GM12872 (cell line): ENCODE results near the gene LAMA2.

Experiments
- CTCF ChIP-seq: IDR thresholded peaks from 3 replicates; pipeline ENCODE4 v1.5.1; 2011; ENCODE audit warnings: low read depth, mild to moderate bottlenecking, low read length, moderate library complexity; ENCODE audit not compliant: insufficient read depth

The LAMA2 gene

GRCh38 chr6:129240492-129240853 lies 357.5 kb downstream of the LAMA2 start:
- no peak for TF ChIP-seq CTCF

- no peak for TF ChIP-seq CTCF
These were observed 359.6 kb downstream of the LAMA2 start for GRCh38 chr6:129242546-129242945.

DNA sequence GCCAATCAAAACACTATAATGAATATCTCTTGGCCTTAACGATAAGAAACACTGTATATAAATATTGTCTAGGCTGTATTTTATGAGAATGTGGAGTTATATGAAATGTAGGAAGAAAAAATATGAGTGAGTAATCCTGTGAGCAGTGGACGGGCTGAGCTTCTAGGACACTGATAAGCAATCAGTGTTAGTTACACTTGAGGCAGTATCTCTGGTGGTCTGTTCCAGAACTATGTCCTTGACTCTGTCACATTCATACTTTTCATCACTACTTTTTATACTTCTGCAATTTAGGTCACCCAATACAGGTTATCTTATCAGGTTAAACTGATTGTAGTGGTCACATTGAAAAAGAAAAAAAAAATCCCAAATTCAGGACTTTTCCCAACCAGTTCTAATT lies 360.4 kb downstream of the LAMA2 start:
- TF ChIP-seq CTCF: no peak

DNA sequence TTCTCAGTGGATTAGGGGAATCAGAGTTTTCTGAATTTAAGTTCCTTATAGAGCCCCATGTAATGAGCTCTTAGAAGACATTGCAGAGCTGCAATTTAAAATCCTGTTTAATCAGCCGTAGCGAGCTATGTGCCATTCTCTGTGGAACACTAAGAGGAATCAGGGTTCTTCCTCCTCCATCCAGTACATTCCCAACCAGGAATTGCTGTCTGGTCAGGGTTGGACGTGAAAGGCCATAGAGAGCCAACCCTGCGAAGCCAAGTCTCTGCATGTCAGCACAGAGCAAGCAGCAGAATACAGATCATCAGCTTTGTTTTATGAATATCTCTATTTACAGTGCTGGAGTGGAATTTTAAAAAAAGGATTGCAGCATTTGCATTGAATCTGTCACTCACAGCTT lies 366.0 kb downstream of the LAMA2 start:
- no peak for TF ChIP-seq CTCF

DNA sequence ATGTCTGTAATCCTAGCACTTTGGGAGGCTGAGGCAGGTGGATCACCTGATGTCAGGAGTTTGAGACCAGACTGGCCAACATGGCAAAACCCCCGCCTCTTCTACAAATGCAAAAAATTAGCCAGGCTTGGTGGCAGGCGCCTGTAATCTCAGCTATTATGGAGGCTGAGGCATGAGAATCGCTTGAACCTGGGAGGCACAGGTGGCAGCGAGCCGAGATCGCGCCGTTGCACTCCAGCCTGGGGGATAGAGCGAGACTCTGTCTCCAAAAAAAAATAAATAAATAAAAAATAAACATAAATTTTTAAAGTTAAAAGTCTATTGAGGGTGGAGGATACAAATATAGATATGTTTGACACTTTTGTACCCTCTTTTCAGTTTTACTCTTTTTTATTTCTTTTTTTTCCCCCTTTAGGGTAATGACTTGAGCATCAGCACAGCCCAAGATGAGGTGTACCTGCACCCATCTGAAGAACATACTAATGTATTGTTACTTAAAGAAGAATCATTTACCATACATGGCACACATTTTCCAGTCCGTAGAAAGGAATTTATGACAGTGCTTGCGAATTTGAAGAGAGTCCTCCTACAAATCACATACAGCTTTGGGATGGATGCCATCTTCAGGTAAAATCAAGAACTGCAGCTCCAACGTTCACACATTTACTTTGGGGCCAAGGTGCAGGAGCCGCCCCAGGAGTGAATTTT lies 368.9 kb downstream of the LAMA2 start:
- peak; percentile 84 for TF ChIP-seq CTCF

GRCh38 chr6:129252377-129253071 lies 369.6 kb downstream of the LAMA2 start:
- no peak for TF ChIP-seq CTCF

DNA sequence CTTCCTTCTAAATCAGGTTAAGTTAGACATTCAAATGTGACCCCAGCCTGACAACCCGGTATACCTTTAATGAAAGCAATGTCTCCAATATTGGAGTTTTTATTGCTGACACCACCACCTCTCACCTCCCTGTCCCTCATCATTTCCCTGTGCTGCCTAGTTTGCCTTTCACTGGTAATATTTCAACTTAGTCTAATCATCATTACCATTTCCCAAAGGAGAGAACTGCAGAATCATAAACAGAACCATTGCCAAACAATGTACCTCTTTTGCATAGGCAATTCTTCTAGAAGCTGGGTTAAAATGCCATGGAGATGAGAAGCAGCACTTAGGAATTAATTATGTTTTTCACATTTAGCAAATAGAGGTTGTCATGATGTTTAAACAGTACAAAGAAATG lies 370.3 kb downstream of the LAMA2 start:
- TF ChIP-seq CTCF: no peak
